Non-pigmented ciliary epithelial cell (primary cell): ENCODE results near the gene DSG3.
A peak's percentile ranks its signal among the peaks of the same experiment; 100 is the strongest.
"Not testable (repeated sequence)": the region's sequence is repeated elsewhere in the genome, so short reads cannot be mapped to it uniquely, and the experiment has no call there.

Experiments used
- DNase-seq: peaks from one replicate; pipeline ENCODE4 v3.0.0-alpha.2; 2010; ENCODE audit warnings: low read depth

DSG3 gene

DNA sequence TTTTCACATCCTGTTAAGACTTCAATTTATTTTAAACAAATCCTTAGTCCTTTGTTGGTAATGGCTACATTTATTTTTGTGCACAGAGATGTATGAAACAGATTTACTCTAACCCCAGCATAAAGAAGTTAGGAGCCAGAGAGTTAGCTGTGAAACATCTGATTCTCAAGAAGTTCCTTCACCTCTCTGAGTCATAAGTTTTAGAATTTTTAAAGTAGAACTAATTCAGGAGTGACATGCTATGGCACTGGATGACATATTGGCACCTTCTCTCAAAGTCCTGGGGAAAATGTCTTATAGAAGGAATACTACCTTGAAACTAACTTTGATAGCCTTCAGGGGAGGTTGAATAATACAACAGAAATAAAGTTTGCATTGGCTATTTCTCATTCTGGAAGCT lies 44.0 kb downstream of the DSG3 start:
- DNase-seq: no peak

DNA sequence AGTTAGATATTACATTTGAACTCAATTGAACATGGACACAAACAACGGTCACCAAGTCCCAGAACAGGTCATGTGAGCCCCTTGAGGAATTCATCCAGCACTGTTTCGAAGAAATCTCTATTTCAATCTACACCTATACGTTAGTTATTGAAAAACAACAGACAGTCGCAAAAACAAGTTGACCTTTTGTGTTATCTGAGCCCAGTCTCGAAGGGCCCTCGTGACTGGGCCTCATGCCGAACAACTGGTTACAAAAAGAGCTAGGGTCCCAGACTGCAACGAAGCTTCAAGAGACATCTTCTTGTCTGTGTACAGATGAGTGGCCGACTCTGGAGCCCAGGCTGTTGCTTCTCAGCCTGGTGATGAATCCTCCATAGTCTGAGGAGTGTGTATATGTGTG lies 45.1 kb downstream of the DSG3 start:
- no peak for DNase-seq

DNA sequence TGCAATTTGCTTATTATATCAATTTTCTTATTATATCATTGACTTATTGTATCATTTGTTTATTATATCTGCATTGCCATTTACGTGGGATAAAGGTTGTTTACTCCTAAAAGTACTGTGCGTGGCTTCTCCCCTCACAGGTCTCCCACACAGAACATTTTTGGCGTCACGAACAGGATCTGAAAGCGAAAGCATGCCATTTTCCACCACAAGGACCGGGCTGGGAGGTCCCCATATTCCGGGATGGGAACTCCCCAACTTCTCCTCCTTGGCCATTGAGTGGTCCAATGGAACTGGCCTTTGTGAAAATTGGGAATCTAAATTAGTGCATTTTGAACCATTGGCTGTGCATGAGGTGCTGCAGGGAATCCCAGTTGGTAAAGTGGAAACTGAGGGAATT lies 45.6 kb downstream of the DSG3 start:
- no peak for DNase-seq

DNA sequence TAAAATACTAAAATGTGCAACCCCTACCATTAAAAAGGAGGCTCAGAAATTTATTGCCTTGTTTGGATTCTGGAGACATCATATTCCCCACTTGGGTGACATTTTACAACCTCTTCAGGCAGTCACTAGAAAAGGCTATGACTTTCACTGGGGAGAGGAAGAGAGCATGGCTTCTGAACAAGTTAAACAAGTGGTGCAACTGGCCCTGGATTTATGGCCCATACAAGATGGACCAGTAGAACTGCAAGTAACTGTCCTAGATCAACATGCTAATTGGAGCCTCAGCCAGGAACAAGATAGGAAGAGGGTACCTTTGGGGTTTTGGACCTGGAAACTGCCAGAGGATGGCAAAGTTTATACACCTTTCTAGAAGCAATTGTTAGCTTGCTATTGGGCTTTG lies 46.4 kb downstream of the DSG3 start:
- DNase-seq: no peak

DNA sequence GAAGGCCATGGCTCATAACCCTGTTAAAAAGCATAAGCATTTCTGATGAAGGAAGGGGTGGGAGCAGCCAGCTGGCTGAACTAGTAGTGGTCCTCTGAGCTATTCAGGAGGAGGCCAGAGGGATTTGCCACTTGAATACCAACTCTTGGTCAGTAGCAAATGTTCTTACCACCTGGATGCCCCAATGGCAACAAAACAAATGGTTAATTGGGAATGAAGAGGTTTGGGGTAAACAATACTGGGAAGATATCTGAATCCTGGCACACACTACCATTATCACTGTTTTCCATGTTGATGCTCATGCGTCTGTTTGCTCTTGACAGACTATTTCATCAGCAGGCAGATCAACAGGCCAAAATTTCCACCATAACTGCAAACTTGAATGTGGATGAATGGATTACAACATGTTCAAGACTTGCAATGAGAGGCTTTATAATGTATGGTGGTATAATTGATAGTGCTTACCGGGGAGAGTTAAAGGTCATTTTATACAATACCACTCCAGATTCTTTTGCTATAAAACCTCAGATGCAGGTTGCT lies 47.2 kb downstream of the DSG3 start:
- DNase-seq: not testable (repeated sequence)

DNA sequence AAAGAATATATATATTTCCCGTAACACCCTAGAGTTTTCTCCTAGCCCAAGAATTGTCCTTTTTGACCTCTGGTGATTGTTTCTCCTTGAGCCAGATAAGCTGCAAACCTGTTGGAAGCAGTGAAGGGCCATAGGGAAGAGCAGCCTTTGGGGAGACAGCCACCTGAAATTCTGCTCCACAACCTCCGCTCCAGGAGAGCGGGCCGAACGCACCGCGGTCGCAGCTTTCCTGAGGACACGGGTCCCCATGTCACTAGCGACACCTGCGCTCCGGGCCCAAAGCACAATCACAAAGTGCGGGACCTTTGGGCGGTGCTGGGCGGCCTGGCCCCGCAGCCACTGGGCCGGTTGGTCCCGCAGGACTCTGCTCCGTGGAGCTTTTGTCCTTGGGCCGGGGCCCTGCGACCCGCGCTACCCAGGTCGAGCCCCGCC lies 49.9 kb downstream of the DSG3 start:
- no peak for DNase-seq

DNA sequence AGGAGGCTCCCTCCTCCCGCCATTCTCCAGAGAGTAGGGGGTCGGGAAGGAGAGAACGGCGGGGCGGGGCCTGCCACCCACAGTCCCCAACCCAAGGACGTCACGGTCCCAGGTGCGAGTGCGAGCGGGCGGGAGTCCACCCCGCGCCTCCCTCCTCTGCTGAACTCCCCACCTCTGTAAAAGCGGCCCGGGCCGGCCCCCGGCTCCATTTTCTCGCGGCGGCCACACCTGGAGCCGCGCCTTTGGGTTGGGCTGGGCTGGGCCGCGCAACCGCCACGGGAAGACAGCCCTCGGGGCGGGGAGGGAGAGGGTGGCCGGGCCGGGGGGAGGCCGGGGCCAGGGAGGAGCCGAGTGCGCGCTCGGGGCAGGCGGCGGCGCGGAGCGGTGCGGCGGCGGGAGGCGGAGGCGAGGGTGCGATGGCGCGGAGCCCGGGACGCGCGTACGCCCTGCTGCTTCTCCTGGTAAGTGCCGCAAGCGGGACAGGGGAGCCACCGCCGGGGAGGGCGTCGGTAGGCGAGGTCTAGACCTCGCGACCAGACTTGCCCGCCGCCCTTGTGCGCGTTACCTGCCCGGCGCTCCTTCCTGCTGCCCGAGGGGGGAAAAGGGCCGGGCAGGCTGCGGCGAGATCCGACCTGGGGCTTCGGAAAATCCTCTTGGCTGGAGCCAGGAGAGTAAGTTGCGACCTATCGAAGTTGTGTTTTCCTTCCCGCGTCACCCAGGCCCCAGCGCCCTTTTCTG lies 50.5 kb downstream of the DSG3 start, which contains the start of gene DSG2:
Gene DSG2 (plus strand): TSS at position 342 of the 738 bp plus-strand sequence. CDS start 75 bp downstream, at position 417.
- no peak for DNase-seq

DNA sequence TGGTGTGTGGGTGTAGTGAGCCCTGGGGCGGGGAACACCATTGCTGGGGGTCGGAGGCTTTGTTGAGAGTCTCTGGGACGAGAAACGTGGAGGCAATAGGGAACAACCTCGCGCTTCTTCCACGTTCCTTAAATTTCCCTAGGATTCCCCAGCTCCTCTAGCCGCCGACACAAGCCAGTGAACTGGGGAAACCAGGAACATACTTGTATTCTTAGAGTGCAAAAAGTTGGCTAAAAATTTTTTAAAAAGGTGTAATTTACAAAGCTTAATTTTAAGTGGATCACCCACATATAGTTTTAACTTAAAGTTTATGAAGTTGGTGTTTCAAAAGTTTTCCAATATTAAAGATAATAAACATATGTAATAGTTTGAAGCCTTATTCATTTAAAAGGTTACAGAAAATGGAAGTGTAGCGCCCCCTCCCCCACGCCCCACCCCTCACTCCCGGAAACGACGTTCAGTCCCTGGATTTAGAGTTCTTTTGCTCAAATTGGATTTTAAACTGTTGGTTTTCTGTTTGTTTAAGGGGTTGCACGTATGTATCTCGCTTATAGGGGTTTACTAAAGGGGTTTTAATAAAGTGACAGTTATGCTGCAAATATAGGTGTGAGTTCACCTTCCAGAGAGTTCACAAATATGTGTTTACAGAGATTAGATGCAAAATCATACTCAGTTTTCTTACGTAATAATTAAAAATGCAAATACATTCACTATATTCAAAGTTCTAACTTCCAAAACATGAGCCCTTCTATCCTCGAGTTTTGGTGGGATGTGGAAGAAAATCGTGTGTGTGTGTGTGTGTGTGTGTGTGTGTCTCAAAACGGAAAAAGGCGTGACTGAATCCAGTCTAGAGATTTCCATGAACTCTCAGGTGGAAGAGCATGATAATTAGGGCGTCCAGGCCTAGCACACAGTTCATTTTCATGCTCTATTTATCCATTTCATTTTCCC lies 51.3 kb downstream of the DSG3 start:
- no peak for DNase-seq

DNA sequence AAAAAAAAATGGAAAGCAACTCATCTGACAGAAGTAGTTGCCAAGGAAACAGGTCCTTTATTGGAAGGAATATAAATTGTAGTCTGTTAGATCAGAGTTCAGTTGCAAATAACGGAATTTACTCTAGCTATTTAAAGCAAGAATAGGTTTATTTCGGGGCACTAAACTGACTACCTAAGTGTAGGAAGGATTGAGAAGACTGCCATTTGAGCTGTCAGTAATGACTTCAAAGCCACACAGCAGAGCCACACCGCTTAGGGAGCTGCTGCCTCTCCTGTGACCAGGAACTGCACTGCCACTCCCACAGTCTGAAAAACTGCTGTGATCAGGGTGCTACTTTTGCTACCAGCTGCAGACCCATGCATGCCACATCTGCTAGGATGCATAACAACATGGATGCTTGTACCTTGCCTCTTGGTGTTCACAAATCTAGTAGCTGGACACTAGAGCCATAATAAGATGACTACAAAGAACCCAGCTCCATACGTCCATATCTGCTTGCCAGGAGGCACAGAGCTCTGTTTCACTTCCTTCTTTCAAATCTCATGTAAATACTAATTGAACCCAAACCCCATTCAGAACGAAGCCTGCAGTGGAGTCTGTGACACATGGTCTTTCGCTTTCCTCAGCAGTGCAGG lies 52.6 kb downstream of the DSG3 start:
- no peak for DNase-seq

DNA sequence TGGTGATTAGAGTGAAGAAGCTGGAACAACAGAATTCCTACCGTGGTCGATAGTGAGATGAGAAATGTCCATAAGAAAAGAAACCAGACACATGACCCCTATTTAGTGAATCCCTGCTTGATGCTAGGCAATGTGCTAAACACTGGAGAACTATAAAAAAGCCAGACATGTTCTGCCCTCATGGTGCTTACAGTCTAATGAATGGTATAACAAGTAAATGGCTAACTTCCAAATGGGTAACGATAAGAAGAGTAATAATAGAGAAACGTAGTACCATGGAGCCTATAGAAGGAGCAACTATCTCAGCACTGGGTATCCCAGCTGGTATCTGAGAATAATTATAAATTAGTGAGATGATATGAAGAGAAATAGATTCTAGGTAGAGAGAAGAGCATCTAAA lies 55.5 kb downstream of the DSG3 start:
- no peak for DNase-seq

DNA sequence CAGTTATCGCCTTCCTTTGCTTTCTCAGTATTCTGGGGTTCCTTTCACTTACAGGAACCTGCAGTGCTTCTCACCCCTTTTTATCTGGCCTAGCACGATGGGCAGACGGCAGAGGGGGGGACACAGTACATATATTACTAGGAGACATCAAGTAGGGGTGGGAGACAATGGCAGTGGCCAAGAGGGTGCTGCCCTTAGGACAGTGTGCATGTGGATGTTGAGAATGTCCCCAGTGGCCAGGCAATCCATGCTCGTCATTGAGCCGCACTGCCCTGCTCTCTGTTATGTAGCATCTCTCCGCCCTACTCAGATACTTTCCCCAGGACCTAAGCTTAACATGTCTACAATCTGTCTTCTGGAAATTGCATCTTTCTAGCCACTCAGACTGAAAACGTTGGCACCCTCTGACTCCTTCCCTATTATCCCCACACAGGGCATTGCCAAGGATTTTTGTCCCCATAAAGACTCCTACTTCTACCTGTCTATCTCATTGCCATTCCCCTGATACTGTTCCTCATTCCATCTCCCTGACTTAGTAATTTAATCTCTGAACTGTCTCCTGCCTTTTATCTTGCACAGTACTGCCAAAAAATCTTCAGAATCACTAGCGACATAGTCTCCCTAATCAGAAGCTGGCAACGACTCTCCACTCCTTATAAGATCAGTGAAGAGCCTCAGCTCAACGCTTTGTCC lies 57.1 kb downstream of the DSG3 start:
- no peak for DNase-seq

DNA sequence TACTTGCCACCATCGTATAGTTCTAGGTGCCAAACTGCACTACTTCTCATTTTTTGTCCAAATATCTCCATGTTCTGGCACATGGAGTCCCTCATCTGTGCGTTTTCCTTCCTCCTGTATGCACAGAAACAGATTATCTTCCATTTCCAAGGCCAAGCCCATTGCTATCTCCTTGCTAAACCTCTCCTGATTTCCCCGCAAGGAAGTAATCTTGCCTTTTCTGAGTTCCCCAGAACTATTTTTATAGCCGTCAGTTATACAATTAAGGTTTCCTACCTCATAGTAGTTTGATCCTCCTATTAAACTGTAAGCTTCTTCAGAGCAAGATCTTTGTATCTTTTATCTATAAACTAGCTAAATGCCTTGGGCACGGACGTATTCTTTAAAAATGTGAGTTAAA lies 57.6 kb downstream of the DSG3 start:
- DNase-seq: no peak

DNA sequence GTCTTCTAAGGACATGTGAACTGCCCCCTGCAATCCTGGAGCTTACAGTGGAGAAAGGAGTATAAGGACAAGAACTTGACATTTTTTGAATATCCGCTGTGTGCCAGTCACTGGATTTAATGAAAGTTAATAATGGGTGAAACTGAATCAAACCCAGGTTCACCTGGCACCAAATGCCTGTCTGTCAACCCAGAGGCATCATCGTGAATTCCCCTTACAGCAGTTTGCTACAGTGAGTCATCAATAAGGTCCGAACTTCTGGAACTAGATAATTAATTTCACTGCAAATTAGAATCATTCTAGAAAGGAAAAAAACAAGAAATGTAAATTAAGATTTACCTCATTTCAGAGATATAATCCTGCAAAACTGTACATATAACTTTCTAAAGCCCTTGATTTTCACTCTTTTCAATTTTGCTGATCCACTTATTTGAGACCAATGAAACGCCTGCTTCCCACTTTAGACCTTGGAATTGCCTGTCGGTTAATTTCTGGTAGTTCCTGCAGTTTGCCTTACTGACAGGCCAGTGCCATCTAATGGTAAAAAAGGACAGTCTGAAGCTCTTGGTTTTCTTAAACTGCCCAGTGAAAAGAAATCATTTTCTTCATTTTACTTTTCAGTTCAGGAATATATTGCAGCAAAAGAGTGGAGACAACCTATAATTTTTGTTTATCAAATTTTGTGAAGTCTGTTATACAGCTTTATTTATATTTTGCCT lies 58.6 kb downstream of the DSG3 start:
- DNase-seq: no peak

DNA sequence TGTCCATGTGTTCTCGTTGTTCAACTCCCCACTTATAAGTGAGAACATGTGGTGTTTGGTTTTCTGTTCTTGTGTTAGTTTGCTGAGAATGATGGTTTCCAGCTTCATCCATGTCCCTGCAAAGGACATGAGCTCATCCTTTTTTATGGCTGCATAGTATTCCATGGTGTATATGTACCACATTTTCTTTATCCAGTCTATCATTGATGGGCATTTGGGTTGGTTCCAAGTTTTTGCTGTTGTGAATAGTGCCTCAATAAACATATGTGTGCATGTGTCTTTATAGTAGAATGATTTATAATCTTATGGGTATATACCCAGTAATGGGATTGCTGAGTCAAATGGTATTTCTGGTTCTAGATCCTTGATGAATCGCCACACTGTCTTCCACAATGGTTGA lies 59.6 kb downstream of the DSG3 start:
- DNase-seq: not testable (repeated sequence)

DNA sequence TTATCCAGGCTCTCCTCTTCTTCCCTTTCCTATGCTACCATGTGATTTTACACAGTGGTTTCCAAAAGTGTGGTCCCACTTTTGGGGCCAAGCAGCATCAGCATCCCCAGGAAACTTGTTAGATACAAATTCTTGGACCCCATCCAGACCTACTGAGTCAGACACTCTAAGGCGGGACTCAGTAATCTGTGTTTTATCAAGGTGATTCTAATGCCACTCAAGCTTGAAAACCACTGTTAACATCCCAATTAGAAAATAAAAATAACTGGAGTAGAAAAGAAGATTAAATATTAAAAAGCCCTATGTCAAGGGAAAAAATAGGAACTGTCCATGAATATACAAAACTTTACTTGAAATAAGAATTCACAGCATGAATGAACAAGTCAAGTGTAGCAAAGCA lies 61.2 kb downstream of the DSG3 start:
- DNase-seq: no peak

DNA sequence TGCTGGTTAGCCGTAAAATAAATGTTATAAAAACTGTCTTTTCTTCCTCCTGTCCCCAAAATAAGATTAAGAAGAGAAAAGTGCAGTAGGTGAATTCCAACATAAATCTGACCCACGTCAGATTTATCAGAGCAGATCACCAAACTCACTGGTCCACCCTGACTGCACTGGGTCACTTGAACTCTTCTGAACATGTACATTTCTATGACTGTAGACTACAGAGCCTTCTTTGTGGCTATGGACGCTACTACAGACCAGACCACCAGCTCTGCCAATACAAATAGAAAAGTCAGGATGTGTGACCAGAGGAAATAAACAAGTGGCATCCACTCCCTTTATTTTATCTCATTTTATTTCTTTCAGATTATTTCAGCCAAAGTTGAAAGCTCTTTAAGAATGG lies 62.0 kb downstream of the DSG3 start:
- no peak for DNase-seq

DNA sequence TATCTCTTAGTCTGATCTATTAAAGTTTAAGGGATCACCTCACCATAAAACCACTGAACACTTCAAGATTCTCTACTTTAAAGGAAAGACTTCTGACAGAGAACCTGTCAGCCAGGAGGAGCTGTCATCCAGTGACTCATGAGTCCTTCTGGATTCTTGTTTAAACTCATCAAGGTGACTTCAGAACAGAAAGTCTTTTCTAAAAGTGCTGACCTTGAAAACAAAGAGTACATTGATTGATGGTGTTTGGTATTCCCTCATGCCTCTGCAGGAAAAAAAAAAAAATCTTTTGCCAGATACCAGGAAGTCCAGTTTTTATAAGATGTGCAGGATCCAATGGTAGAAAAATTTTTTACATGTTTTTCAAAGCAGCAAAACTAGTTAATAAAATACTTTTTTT lies 62.8 kb downstream of the DSG3 start:
- DNase-seq: no peak

DNA sequence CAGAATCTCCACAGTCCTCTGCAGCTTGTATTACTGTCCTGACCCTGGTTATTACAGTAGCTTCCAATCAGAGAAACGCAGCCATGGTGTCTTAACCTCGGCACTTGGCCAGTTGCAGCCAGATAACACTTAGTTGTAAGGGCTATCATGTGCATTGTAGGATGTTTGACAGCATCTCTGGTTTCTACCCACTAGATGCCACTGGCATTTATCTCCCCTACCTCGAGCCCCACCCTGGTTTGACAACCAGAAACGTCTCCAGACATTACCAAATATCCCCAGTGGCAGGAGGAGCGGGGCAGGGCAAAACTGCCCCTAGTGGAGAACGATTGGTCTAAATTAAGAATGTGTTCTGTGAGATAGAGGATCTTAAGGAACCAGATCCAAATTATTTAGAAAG lies 63.6 kb downstream of the DSG3 start:
- no peak for DNase-seq

DNA sequence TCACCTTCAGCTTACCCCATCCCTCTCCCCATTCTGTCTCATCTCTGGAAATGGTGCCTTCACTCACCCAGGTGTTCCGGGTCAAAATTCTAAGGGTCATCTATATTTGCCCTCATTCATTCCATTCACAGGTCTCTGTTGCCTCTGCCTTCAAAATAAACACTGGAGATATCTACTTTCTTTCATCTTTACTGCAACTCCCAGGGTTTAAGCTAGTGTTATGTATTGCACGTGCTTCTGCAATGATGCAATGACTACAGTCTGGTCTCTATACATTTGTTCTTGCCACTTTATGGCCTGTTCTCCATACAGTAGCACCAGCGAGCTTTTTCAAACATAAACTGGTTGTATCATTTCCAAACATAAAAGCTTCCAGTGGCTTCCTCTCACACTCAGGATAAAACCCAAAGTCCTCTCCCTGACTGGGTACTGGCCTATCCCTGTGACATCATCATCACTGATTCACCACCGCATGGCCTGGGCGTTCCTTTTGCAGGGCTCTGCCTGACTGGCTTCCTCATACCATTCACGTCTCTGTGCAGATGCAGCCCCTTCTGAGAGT lies 64.7 kb downstream of the DSG3 start:
- DNase-seq: peak; percentile 85

DNA sequence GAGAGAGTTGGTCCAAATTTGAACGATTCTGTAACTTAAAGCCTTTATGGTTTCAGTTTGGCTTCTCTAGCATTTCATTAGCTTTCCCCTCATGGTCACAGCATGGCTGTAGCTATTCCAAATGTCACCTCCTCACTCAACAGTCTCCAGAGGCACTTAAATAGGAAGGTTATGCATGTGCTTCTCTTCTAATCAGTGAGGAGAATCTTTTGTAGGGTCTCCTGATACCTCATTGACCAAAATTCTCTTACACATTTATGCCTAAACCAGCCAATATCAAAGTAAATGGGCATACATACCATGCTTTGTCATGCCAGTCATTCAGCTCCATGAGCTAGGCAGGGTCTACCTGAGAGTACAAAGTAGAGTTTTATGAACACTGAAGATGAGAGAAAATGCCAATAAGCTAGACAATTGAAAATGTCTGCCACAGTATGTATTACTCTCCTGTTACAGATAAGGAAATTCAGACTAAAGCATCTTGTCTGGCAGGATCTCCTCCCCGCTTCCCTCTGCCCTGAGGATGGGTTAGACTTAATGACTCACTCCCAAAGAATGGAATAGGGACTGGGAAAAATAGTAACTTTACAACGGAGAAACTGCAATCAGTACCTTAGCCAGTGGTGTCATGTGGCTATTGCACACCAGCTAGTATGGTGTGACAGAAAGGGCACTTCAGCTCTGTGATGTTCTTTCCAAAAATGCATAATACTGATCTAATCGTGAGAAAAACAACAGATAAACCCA lies 65.8 kb downstream of the DSG3 start:
- DNase-seq: peak; percentile 78
